ENCODE data around the gene C11orf91. TPM values are rescaled to one million over a fixed set of nuclear protein-coding genes. Genes with fewer than 3 reads are reported as not detected.

C11orf91 gene
- total RNA-seq, 4 donors from 2014 or later: not detected

GRCh38 chr11:33696931-33697638, 3.5 kb downstream of the C11orf91 start:
- no peak for DNase-seq (ENCODE audit: low spot score in 2 of 2)
- TF ChIP-seq EP300 (IDR thresholded peaks at IDR 0.05) (no peak), CTCF (IDR thresholded peaks at IDR 0.05) (no peak), POLR2A (IDR thresholded peaks at IDR 0.05) (no peak)
- H3K9me3 ChIP-seq: no peaks in the 10 kb centered on the region
- no peaks in the 10 kb centered on the region for H3K27me3 ChIP-seq
- WGBS, 2 donors: 75 to 83% methylated on average over 6 of the region's 6 CpGs
- no peak overlapping the region for H3K4me3 ChIP-seq
- peaks cover 0 to 63% (median 42%) of the 10 kb centered on the region in 4 donors for H3K4me1 ChIP-seq
- H3K36me3 ChIP-seq: no peaks in the 10 kb centered on the region
- peak overlapping the region in 1 of 4 donors; percentile 4 for H3K27ac ChIP-seq

DNA sequence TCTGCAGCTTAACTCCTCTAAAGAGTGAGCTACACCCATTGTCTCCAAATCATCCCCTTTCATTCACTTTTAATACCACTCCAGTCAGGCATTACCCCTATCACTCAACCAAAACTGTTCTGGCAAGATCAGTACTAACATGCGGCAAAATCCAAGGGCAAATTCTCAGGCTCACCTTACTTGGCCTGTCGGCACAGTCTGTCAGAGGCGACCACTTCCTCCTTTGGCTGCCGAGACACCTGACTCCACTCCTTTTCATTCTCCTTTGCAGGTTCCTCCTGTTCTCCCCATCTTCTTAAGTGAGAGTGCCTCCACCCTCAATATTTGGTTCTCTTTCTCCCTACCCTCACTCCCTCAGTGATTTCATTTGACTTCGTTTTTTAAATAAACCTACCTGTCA, 4.2 kb downstream of the C11orf91 start:
- no peak for DNase-seq (ENCODE audit: low spot score in 2 of 2)
- TF ChIP-seq CTCF (IDR thresholded peaks at IDR 0.05) (no peak), EP300 (IDR thresholded peaks at IDR 0.05) (no peak), POLR2A (IDR thresholded peaks at IDR 0.05) (no peak)
- Histone ChIP-seq H3K9me3 (no peaks in the 10 kb centered on the region), H3K27me3 (no peaks in the 10 kb centered on the region), H3K4me1 (peaks cover 0 to 63% (median 43%) of the 10 kb centered on the region in 4 donors), H3K36me3 (no peaks in the 10 kb centered on the region), H3K4me3 (no peak overlapping the region), H3K27ac (peak overlapping the region in 1 of 4 donors; percentile 94)
- 87 to 92% methylated on average over 5 of the region's 5 CpGs for WGBS, 2 donors

DNA sequence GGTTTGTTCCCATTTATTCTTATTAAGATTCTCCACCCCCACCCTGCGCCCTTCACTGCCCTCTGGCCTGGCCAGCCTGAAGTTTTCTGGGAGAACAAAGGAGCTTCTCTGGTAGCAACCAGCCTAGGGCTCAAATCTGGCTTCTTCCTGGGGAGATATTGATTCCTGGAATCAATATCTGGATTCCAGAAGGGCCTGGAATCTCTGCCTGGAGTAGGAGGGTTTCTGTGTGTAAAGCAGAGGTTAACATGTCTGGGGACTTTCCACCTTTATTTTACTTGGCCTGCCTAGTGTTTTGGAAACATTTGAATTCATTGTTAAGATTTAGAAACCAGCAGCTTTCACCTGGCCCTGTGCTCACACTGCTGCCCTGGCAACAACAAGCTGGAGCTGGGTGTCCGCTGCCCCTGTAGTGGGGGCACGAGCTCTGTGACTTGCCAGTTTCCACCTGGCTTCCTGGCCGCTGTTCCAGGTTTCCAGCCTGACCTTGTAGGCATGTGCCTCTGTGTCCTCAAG, 5.5 kb downstream of the C11orf91 start:
- Histone ChIP-seq H3K4me3 (no peak overlapping the region), H3K27me3 (no peaks in the 10 kb centered on the region), H3K9me3 (no peaks in the 10 kb centered on the region), H3K4me1 (peaks cover 0 to 69% (median 46%) of the 10 kb centered on the region in 4 donors), H3K27ac (peak overlapping the region; percentile 10 to 94 (median 59)), H3K36me3 (no peaks in the 10 kb centered on the region)
- 67 to 77% methylated on average over 4 of the region's 4 CpGs for WGBS, 2 donors
- DNase-seq (ENCODE audit: low spot score in 2 of 2): no peak
- TF ChIP-seq CTCF (IDR thresholded peaks at IDR 0.05) (no peak), EP300 (IDR thresholded peaks at IDR 0.05) (peak; percentile 22 to 46), POLR2A (IDR thresholded peaks at IDR 0.05) (no peak)

GRCh38 chr11:33694346-33695050, 6.1 kb downstream of the C11orf91 start:
- H3K27ac ChIP-seq: peak overlapping the region; percentile 10 to 94 (median 59)
- peaks cover 0 to 69% (median 43%) of the 10 kb centered on the region in 4 donors for H3K4me1 ChIP-seq
- no peaks in the 10 kb centered on the region for H3K36me3 ChIP-seq
- no peak for TF ChIP-seq CTCF (IDR thresholded peaks at IDR 0.05)
- TF ChIP-seq EP300 (IDR thresholded peaks at IDR 0.05): no peak
- no peak for TF ChIP-seq POLR2A (IDR thresholded peaks at IDR 0.05)
- no peaks in the 10 kb centered on the region for H3K9me3 ChIP-seq
- WGBS, 2 donors: 73% methylated on average over 3 to 4 of the region's 4 CpGs
- no peak for DNase-seq (ENCODE audit: low spot score in 2 of 2)
- H3K4me3 ChIP-seq: no peak overlapping the region
- H3K27me3 ChIP-seq: no peaks in the 10 kb centered on the region

DNA sequence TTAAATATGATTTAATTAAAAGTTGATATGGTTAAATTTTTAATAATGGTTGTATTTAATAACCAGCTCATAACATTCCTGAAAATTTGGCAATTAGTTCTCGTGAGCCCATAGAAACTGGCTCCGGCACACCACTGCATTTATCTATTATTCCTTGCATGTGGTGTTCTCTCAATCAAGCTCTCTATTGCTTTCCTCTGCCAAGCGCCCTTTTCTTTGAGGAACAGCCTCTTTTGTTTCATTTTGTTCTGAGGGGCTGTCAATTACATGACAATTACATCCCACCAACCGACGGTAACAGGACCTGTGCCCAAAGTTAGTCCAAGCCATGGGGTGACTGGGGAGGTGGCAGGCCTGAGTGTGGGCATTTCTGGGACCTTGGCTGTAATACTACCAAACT, 8.1 kb downstream of the C11orf91 start:
- Histone ChIP-seq H3K4me1 (peaks cover 0 to 72% (median 44%) of the 10 kb centered on the region in 4 donors), H3K36me3 (no peaks in the 10 kb centered on the region), H3K27me3 (no peaks in the 10 kb centered on the region), H3K9me3 (no peaks in the 10 kb centered on the region), H3K4me3 (no peak overlapping the region), H3K27ac (peak overlapping the region; percentile 70 to 96 (median 86))
- WGBS, 2 donors: 16 to 26% methylated on average over 5 of the region's 5 CpGs
- DNase-seq (ENCODE audit: low spot score in 2 of 2): no peak
- TF ChIP-seq CTCF (IDR thresholded peaks at IDR 0.05) (no peak), EP300 (IDR thresholded peaks at IDR 0.05) (no peak)
